K562 (cell line): ENCODE measurements around the gene SRSF1. TPM values are rescaled to one million over a fixed set of nuclear protein-coding genes. Genes with fewer than 3 reads are reported as not detected.

Experiments
- ATAC-seq: fragments of 200-7000 bp; cut with Tn5 transposase; 3 replicates; pipeline ENCODE4 v1.9.1; 2020; ENCODE audit warnings: moderate library complexity
- BruUV-seq: library from RNA; stranded (reverse); fragments of 400-500 nt; replicated peaks from 2 replicates; lab custom pipeline; 2021; lab: Mats Ljungman, UMichigan
- CTCF ChIA-PET: fragments of 300-600 bp; formaldehyde crosslinking; extraction: SDS; loops from one replicate; lab custom pipeline; 2021; ENCODE audit warnings: low intra/inter-chr PET ratio; lab: Yijun Ruan, JAX
- POLR2A ChIA-PET: fragments of 300-600, 350-650 bp; sonication (Branson Sonifier 250); formaldehyde crosslinking; extraction: SDS; loops from one replicate; lab custom pipeline; 2021; ENCODE audit warnings: antibody characterized with exemption, inconsistent platforms; lab: Yijun Ruan, JAX
- DNase-seq, 4 experiments: peaks; one replicate each; pipeline versions ENCODE4 v3.0.0 to v3.0.0-alpha.2; 2011 to 2018; ENCODE audit warnings: low spot score in 3 of 4, mixed read lengths in 3 of 4; ENCODE audit errors: extremely low read depth in 1 of 4
- FAIRE-seq: peaks from 2 replicates; lab custom pipeline; 2011; peaks lifted over from hg19 to GRCh38; lab: Jason Lieb, UNC
- H2AFZ ChIP-seq: 2 replicates; pipeline ENCODE4 v1.6.0; 2011; ENCODE audit warnings: low read depth, low read length, control low read depth, inconsistent platforms
- H3K27ac ChIP-seq: fragments of 200-600 bp; 3 replicates; pipeline ENCODE4 v1.8.0; 2011; ENCODE audit warnings: low read depth, mild to moderate bottlenecking, control low read depth, inconsistent platforms, low read length, moderate library complexity, mixed read lengths; ENCODE audit errors: extremely low read depth
- H3K27me3 ChIP-seq, 2 experiments: fragments of 300-600 bp in 1 of 2; 2 replicates in 1 of 2; 3 replicates in 1 of 2; pipeline versions ENCODE4 v1.6.0 to v1.8.0; 2011; ENCODE audit warnings: inconsistent platforms in 2 of 2, low read length in 2 of 2, mild to moderate bottlenecking in 1 of 2, mixed read lengths in 1 of 2, moderate library complexity in 1 of 2; ENCODE audit not compliant: control insufficient read depth in 2 of 2, insufficient read depth in 2 of 2
- H3K36me3 ChIP-seq: fragments of 300-600 bp; 3 replicates; pipeline ENCODE4 v1.8.0; 2011; ENCODE audit warnings: mild to moderate bottlenecking, low read length, inconsistent platforms; ENCODE audit not compliant: control insufficient read depth, insufficient read depth
- H3K4me1 ChIP-seq, 2 experiments: fragments of 200-600 bp in 1 of 2; replicated peaks in 1 of 2; 2 replicates in 1 of 2; 3 replicates in 1 of 2; pipeline versions ENCODE4 v1.5.1 to v1.8.0; 2011; ENCODE audit warnings: inconsistent platforms in 2 of 2, low read length in 2 of 2, mild to moderate bottlenecking in 1 of 2, mixed read lengths in 1 of 2, moderate library complexity in 1 of 2; ENCODE audit not compliant: control insufficient read depth in 2 of 2, insufficient read depth in 2 of 2
- H3K4me2 ChIP-seq: 2 replicates; pipeline ENCODE4 v1.6.1; 2011; ENCODE audit warnings: low read length, control low read depth, inconsistent platforms, mixed read lengths; ENCODE audit not compliant: insufficient read depth
- H3K4me3 ChIP-seq: fragments of 200-600 bp; sonication (generic), shearing (Covaris generic); 2 replicates; pipeline ENCODE4 v1.5.1; 2016; ENCODE audit warnings: control low read depth, inconsistent platforms
- H3K79me2 ChIP-seq: fragments of 200-600 bp; 3 replicates; pipeline ENCODE4 v1.8.0; 2011; ENCODE audit warnings: low read length, inconsistent platforms; ENCODE audit not compliant: control insufficient read depth, insufficient read depth
- H3K9ac ChIP-seq, 2 experiments: 2 replicates each; pipeline versions ENCODE4 v1.6.0 to v1.6.1; 2011; ENCODE audit warnings: low read depth in 2 of 2, low read length in 2 of 2, control low read depth in 1 of 2, inconsistent platforms in 1 of 2, mild to moderate bottlenecking in 1 of 2, mixed read lengths in 1 of 2; ENCODE audit not compliant: insufficient read depth in 1 of 2
- H3K9me1 ChIP-seq: one replicate; pipeline ENCODE4 v1.6.0; 2011; ENCODE audit warnings: inconsistent platforms, mild to moderate bottlenecking, low read length, moderate library complexity; ENCODE audit not compliant: control insufficient read depth, insufficient read depth
- H3K9me3 ChIP-seq: replicated peaks from 2 replicates; pipeline ENCODE4 v1.5.1; 2011; ENCODE audit warnings: low read depth, low read length, inconsistent platforms; ENCODE audit not compliant: control insufficient read depth, insufficient read depth
- H4K20me1 ChIP-seq: replicated peaks from 2 replicates; pipeline ENCODE4 v1.6.1; 2011; ENCODE audit warnings: low read length, inconsistent platforms, mixed read lengths; ENCODE audit not compliant: control insufficient read depth, insufficient read depth
- ADNP ChIP-seq: fragments of 200-800 bp; sonication (Bioruptor generic); IDR thresholded peaks from 2 replicates; pipeline ENCODE4 v1.6.1; 2016; ENCODE audit warnings: missing genetic modification characterization, missing compliant biosample characterization
- CHD1 ChIP-seq: fragments of 200-600 bp; sonication (generic); IDR thresholded peaks from one replicate; pipeline ENCODE4 v1.6.1; 2012; ENCODE audit warnings: mild to moderate bottlenecking, moderate library complexity, low read length, inconsistent platforms
- CHD4 ChIP-seq: fragments of 200-600 bp; sonication (generic); IDR thresholded peaks from 3 replicates; pipeline ENCODE4 v1.6.1; 2012; ENCODE audit warnings: low read depth, mild to moderate bottlenecking, mixed read lengths, low read length, inconsistent platforms; ENCODE audit not compliant: insufficient read depth, insufficient replicate concordance, poor library complexity, severe bottlenecking
- E2F1 ChIP-seq: sonication (generic); formaldehyde crosslinking; IDR thresholded peaks from 2 replicates; pipeline ENCODE4 v1.8.1; 2023; ENCODE audit warnings: mild to moderate bottlenecking, missing genetic modification reagents, moderate library complexity
- PKNOX1 ChIP-seq: fragments of 450-650 bp; IDR thresholded peaks from 2 replicates; pipeline ENCODE4 v1.6.1; 2016
- SREBF2 ChIP-seq: sonication (generic); formaldehyde crosslinking; IDR thresholded peaks from 2 replicates; pipeline ENCODE4 v1.4.0; 2020; ENCODE audit warnings: mild to moderate bottlenecking, missing genetic modification reagents
- TFAP4 ChIP-seq: sonication (generic); formaldehyde crosslinking; IDR thresholded peaks from 2 replicates; pipeline ENCODE4 v1.8.0; 2022; ENCODE audit warnings: missing genetic modification reagents, mild to moderate bottlenecking, moderate library complexity, borderline replicate concordance
- ZBTB7A ChIP-seq: IDR thresholded peaks from 2 replicates; pipeline ENCODE4 v1.6.1; 2011; ENCODE audit warnings: low read depth, mild to moderate bottlenecking, low read length, moderate library complexity, borderline replicate concordance; ENCODE audit not compliant: control insufficient read depth
- ZNF311 ChIP-seq: fragments of 250-450 bp; sonication (Bioruptor Pico); IDR thresholded peaks from 2 replicates; pipeline ENCODE4 v1.4.0; 2020; ENCODE audit warnings: mild to moderate bottlenecking, moderate library complexity
- WGBS: fragments of 100-300 bp; shearing (Covaris generic); methylation state at CpG from one replicate; pipeline ENCODE4 v1.1.6; 2016; ENCODE audit warnings: low coverage, mixed read lengths; ENCODE audit not compliant: insufficient coverage; ENCODE audit errors: missing lambda C conversion rate; 5-methylcytosine and 5-hydroxymethylcytosine counted together
- in situ Hi-C: fragments of 300-500 bp; cut with MboI; formaldehyde crosslinking; loops from 4 replicates; pipeline ENCODE4 v1.15.0; 2018; ENCODE audit warnings: inconsistent platforms, mixed read lengths
- intact Hi-C: fragments of 100-400 bp; cut with micrococcal nuclease; formaldehyde crosslinking; loops from 2 replicates; pipeline ENCODE4 v1.14.2; 2022
- polyA plus RNA-seq, 8 experiments: library from polyadenylated mRNA; depleted of rRNA in 4 of 8; stranded (reverse) in 5 of 8; unstranded in 3 of 8; fragments of >200 nt; fragmentation: Nextera tagmentation in 2 of 8; fragmentation: Illumina TruSeq in 1 of 8; extraction: Ambion mirVana in 2 of 8; extraction: Trizol in 1 of 8; gene quantifications; 2 replicates each; pipeline versions ENCODE4 v1.2.1 to v1.2.3, GENCODE V29; 2011 to 2014; ENCODE audit warnings: inconsistent platforms in 1 of 8, missing spikeins in 1 of 8
- total RNA-seq, 7 experiments: library from RNA; depleted of rRNA in 6 of 7; stranded (reverse); fragments of >200 nt in 6 of 7; fragmentation: Illumina TruSeq in 2 of 7; extraction: Trizol in 2 of 7; gene quantifications; 2 replicates each; pipeline versions ENCODE4 v1.2.1 to v1.2.3, GENCODE V29; 2011 to 2021; ENCODE audit warnings: low replicate concordance in 1 of 7

The SRSF1 gene
- total and polyA plus RNA-seq, 9 of the 15 experiments (the other 6 are each of a cell fraction or from before 2014, with no cell fraction given) = 77.8 to 559 (median 442) TPM

- Histone ChIP-seq H3K4me2 (no peak overlapping the region), H2AFZ (no peak overlapping the region), H3K9me3 (no peaks in the 10 kb centered on the region), H3K4me3 (no peak overlapping the region), H3K9ac (peak overlapping the region in 1 of 2 experiments; percentile 43; a peak in 1 of 4 replicates), H3K79me2 (no peaks in the 10 kb centered on the region), H3K27me3 (peaks cover 19 to 23% of the 10 kb centered on the region in 2 experiments), H3K27ac (no peak overlapping the region), H4K20me1 (no peaks in the 10 kb centered on the region), H3K36me3 (no peaks in the 10 kb centered on the region), H3K4me1 (no peaks in the 10 kb centered on the region), H3K9me1 (no peaks in the 10 kb centered on the region)
- ATAC-seq = no peak
- ChIA-PET POLR2A (interaction anchor here (1.0 kb wide), 1 partner anchor 24 kb away, joined by 4 read pairs; no protein-coding TSS in a partner anchor), CTCF (no interaction called here)
- DNase-seq = no peak
- in situ Hi-C loops = no loop called here
- intact Hi-C loops = no loop called here
- TF ChIP-seq ADNP (tag) (no peak), PKNOX1 (peak; percentile 21; the same call in 1 of the 2 replicates), ZNF311 (CRISPR knock-in tag) (no peak), E2F1 (CRISPR knock-in tag) (no peak), ZBTB7A (no peak), TFAP4 (CRISPR knock-in tag) (no peak), SREBF2 (CRISPR knock-in tag) (no peak), CHD1 (no peak), CHD4 (no peak)
- no TSS peak for BruUV-seq
- FAIRE-seq = no peak
- WGBS = 5% methylated on average over 6 of the region's 6 CpGs
These were observed 47.6 kb upstream of the SRSF1 start for GRCh38 chr17:58054641-58055040.
